AG09309 (cell line): ENCODE data around the gene PRRT1.

Experiments used
- DNase-seq: peaks from one replicate; pipeline ENCODE4 v3.0.0-alpha.2; 2010; ENCODE audit warnings: low read depth
- H3K4me3 ChIP-seq: 2 replicates; pipeline ENCODE4 v1.5.1; 2011; ENCODE audit warnings: mild to moderate bottlenecking, low read depth, low read length, moderate library complexity; ENCODE audit not compliant: control insufficient read depth
- CTCF ChIP-seq: IDR thresholded peaks from 2 replicates; pipeline ENCODE4 v1.5.1; 2011; ENCODE audit warnings: mild to moderate bottlenecking, low read depth, low read length, inconsistent platforms; ENCODE audit not compliant: insufficient read depth, control insufficient read depth; ENCODE audit errors: missing control alignments

PRRT1 gene

GRCh38 chr6:32137454-32137853, 14.3 kb downstream of the PRRT1 start:
- no peak overlapping the region for H3K4me3 ChIP-seq
- no peak for TF ChIP-seq CTCF
- no peak for DNase-seq

- DNase-seq: no peak
Measured at GRCh38 chr6:32133786-32134185, 18.0 kb downstream of the PRRT1 start.

GRCh38 chr6:32132110-32132509, 19.6 kb downstream of the PRRT1 start:
- TF ChIP-seq CTCF: no peak
- no peak for DNase-seq
- no peak overlapping the region for H3K4me3 ChIP-seq

More at GRCh38 chr6:32133786-32134185, 18.0 kb downstream of the PRRT1 start:
- H3K4me3 ChIP-seq: no peak overlapping the region
- TF ChIP-seq CTCF: no peak

GRCh38 chr6:32131439-32131948, 20.2 kb downstream of the PRRT1 start:
- TF ChIP-seq CTCF: no peak
- no peak overlapping the region for H3K4me3 ChIP-seq
- no peak for DNase-seq

GRCh38 chr6:32129297-32130088, 22.2 kb downstream of the PRRT1 start:
- H3K4me3 ChIP-seq: peak overlapping the region; percentile 55
- DNase-seq: no peak
- no peak for TF ChIP-seq CTCF

GRCh38 chr6:32128751-32129296, 22.9 kb downstream of the PRRT1 start:
- TF ChIP-seq CTCF: no peak
- H3K4me3 ChIP-seq: peak overlapping the region; percentile 55
- DNase-seq: no peak
